GM12878 (cell line): ENCODE measurements around the gene TK1. TPM values are rescaled to one million over a fixed set of nuclear protein-coding genes. Genes with fewer than 3 reads are reported as not detected.

ENCODE experiments used
- ATAC-seq: fragments of 200-7000 bp; cut with Tn5 transposase; 3 replicates; pipeline ENCODE4 v1.9.1; 2020; ENCODE audit warnings: mild to moderate bottlenecking, moderate library complexity
- BruUV-seq: library from RNA; stranded (reverse); fragments of 400-500 nt; replicated peaks from 2 replicates; lab custom pipeline; 2021; lab: Mats Ljungman, UMichigan
- CTCF ChIA-PET: fragments of 300-600 bp; sonication (Branson Sonifier 250); formaldehyde crosslinking; extraction: SDS; loops from one replicate; lab custom pipeline; 2021; ENCODE audit warnings: inconsistent platforms; lab: Yijun Ruan, JAX
- POLR2A ChIA-PET: fragments of 350-600 bp; formaldehyde crosslinking; extraction: SDS; loops from one replicate; lab custom pipeline; 2021; ENCODE audit warnings: inconsistent platforms; lab: Charles Lee
- RAD21 ChIA-PET: fragments of 300-600 bp; sonication (Branson Sonifier 250); formaldehyde crosslinking; loops from one replicate; lab custom pipeline; 2023; ENCODE audit warnings: antibody characterized with exemption; ENCODE audit not compliant: unreplicated experiment; lab: Charles Lee
- SMC1A ChIA-PET: fragments of 300-600 bp; sonication (Branson Sonifier 250); formaldehyde crosslinking; loops from one replicate; lab custom pipeline; 2023; ENCODE audit not compliant: unreplicated experiment, uncharacterized antibody; lab: Charles Lee
- DNase-seq: peaks from one replicate; pipeline ENCODE4 v3.0.0-alpha.2; 2011; ENCODE audit warnings: low read depth, low spot score
- FAIRE-seq: peaks from 3 replicates; lab custom pipeline; 2011; peaks lifted over from hg19 to GRCh38; lab: Jason Lieb, UNC
- H2AFZ ChIP-seq: 2 replicates; pipeline ENCODE4 v1.6.0; 2011; ENCODE audit warnings: low read depth, low read length, control low read depth; ENCODE audit not compliant: control insufficient read depth
- H3K27ac ChIP-seq: 2 replicates; pipeline ENCODE4 v1.5.1; 2011; ENCODE audit warnings: control low read depth; ENCODE audit not compliant: control insufficient read depth, insufficient read depth
- H3K27me3 ChIP-seq, 2 experiments: replicated peaks in 1 of 2; 2 replicates each; pipeline versions ENCODE4 v1.6.0 to v1.6.1; 2011; ENCODE audit warnings: low read length in 1 of 2; ENCODE audit not compliant: control insufficient read depth in 2 of 2, insufficient read depth in 2 of 2
- H3K36me3 ChIP-seq, 2 experiments: 2 replicates each; pipeline ENCODE4 v1.5.1; 2011; ENCODE audit warnings: low read length in 1 of 2; ENCODE audit not compliant: control insufficient read depth in 2 of 2, insufficient read depth in 2 of 2
- H3K4me1 ChIP-seq: 2 replicates; pipeline ENCODE4 v1.6.1; 2011; ENCODE audit warnings: mild to moderate bottlenecking, low read length, moderate library complexity, mixed read lengths; ENCODE audit not compliant: control insufficient read depth, insufficient read depth
- H3K4me2 ChIP-seq: 2 replicates; pipeline ENCODE4 v1.6.0; 2011; ENCODE audit warnings: control low read depth; ENCODE audit not compliant: control insufficient read depth, insufficient read depth
- H3K4me3 ChIP-seq: fragments of 200-600 bp; sonication (generic); 2 replicates; pipeline ENCODE4 v1.5.1; 2016
- H3K79me2 ChIP-seq: 2 replicates; pipeline ENCODE4 v1.6.0; 2011; ENCODE audit warnings: low read length; ENCODE audit not compliant: control insufficient read depth, insufficient read depth
- H3K9ac ChIP-seq: 2 replicates; pipeline ENCODE4 v1.8.0; 2011; ENCODE audit warnings: low read length, control low read depth, mixed read lengths; ENCODE audit not compliant: control insufficient read depth, insufficient read depth
- H3K9me3 ChIP-seq: replicated peaks from 3 replicates; pipeline ENCODE4 v1.5.1; 2011; ENCODE audit warnings: mild to moderate bottlenecking, low read length; ENCODE audit not compliant: control insufficient read depth, insufficient read depth
- H4K20me1 ChIP-seq: 2 replicates; pipeline ENCODE4 v1.6.0; 2011; ENCODE audit not compliant: control insufficient read depth, insufficient read depth
- BHLHE40 ChIP-seq, 2 experiments: fragments of 450-650 bp in 1 of 2; IDR thresholded peaks; 2 replicates each; pipeline ENCODE4 v1.6.1; 2011 to 2017; ENCODE audit warnings: low read depth in 2 of 2, borderline replicate concordance in 1 of 2, improper control_type of control experiment in 1 of 2, low read length in 1 of 2, mild to moderate bottlenecking in 1 of 2
- EED ChIP-seq: sonication (generic); IDR thresholded peaks from 2 replicates; pipeline ENCODE4 v1.6.1; 2016; ENCODE audit warnings: antibody characterized with exemption, low read depth
- EGR1 ChIP-seq, 2 experiments: IDR thresholded peaks; 1 replicate in 1 of 2; 2 replicates in 1 of 2; pipeline ENCODE4 v1.6.1; 2011 to 2012; ENCODE audit warnings: low read depth in 2 of 2, low read length in 2 of 2, borderline replicate concordance in 1 of 2, mild to moderate bottlenecking in 1 of 2, moderate library complexity in 1 of 2
- IKZF2 ChIP-seq, 2 experiments: fragments of 450-650 bp; IDR thresholded peaks; 2 replicates each; pipeline ENCODE4 v1.6.1; 2017; ENCODE audit warnings: mild to moderate bottlenecking in 2 of 2, moderate library complexity in 2 of 2
- IRF5 ChIP-seq: fragments of 450-650 bp; IDR thresholded peaks from 2 replicates; pipeline ENCODE4 v1.6.1; 2017; ENCODE audit warnings: borderline replicate concordance
- POLR2AphosphoS2 ChIP-seq: IDR thresholded peaks from 2 replicates; pipeline ENCODE4 v1.6.1; 2011; ENCODE audit warnings: low read depth, mild to moderate bottlenecking, low read length, improper control_type of control experiment, moderate library complexity
- POLR2AphosphoS5 ChIP-seq: IDR thresholded peaks from 2 replicates; pipeline ENCODE4 v1.6.1; 2011; ENCODE audit warnings: mild to moderate bottlenecking, low read length, inconsistent platforms
- SUPT20H ChIP-seq: IDR thresholded peaks from 2 replicates; pipeline ENCODE4 v1.6.1; 2011; ENCODE audit warnings: low read depth, mild to moderate bottlenecking, low read length, moderate library complexity, borderline replicate concordance; ENCODE audit not compliant: control insufficient read depth
- ZNF384 ChIP-seq: IDR thresholded peaks from 2 replicates; pipeline ENCODE4 v1.6.1; 2012; ENCODE audit warnings: low read depth, mild to moderate bottlenecking, low read length, improper control_type of control experiment, borderline replicate concordance
- ZNF592 ChIP-seq: fragments of 450-650 bp; IDR thresholded peaks from 2 replicates; pipeline ENCODE4 v1.6.1; 2017; ENCODE audit warnings: mild to moderate bottlenecking, moderate library complexity
- WGBS: methylation state at CpG from one replicate; pipeline ENCODE4 v1.1.6; 2016; ENCODE audit warnings: low lambda C conversion rate; ENCODE audit not compliant: insufficient replicate concordance, insufficient coverage; ENCODE audit errors: missing lambda C conversion rate; 5-methylcytosine and 5-hydroxymethylcytosine counted together
- in situ Hi-C: fragments of 300-500 bp; cut with MboI; formaldehyde crosslinking; loops from 9 replicates; pipeline ENCODE4 v1.14.3; 2018; ENCODE audit warnings: mixed read lengths
- intact Hi-C: fragments of 100-400 bp; cut with micrococcal nuclease; formaldehyde crosslinking; loops from one replicate; pipeline ENCODE4 v1.14.2; 2022; ENCODE audit not compliant: unreplicated experiment
- polyA plus RNA-seq, 11 experiments: library from polyadenylated mRNA; depleted of rRNA in 4 of 11; unstranded in 6 of 11; stranded (reverse) in 5 of 11; fragments of >200 nt; fragmentation: Nextera tagmentation in 4 of 11; fragmentation: Illumina TruSeq in 1 of 11; extraction: Ambion mirVana in 4 of 11; extraction: Trizol in 1 of 11; gene quantifications; 1 replicate in 1 of 11; 2 replicates in 10 of 11; pipeline versions ENCODE4 v1.2.1 to v1.2.3, GENCODE V29; 2011 to 2016; ENCODE audit warnings: inconsistent platforms in 2 of 11, missing spikeins in 2 of 11, low read depth in 1 of 11
- total RNA-seq, 4 experiments: library from RNA; depleted of rRNA in 3 of 4; stranded (reverse); fragments of >200 nt in 3 of 4; fragmentation: Illumina TruSeq in 1 of 4; extraction: Trizol in 1 of 4; gene quantifications; 2 replicates each; pipeline versions ENCODE4 v1.2.1 to v1.2.3, GENCODE V29; 2013 to 2021
- TF ChIP-seq, protein P1 (sequence below): fragments of 450-650 bp; IDR thresholded peaks from 2 replicates; pipeline ENCODE4 v1.6.1; 2017; ENCODE audit warnings: mild to moderate bottlenecking, moderate library complexity

The TK1 gene
- total and polyA plus RNA-seq, 10 of the 15 experiments (the other 5 are each of a cell fraction or from before 2014, with no cell fraction given): 4.6 to 175 (median 77.9) TPM

- H3K4me3 ChIP-seq: peak overlapping the region; percentile 10; the same call in 1 of the 2 replicates
- ChIA-PET POLR2A (interaction anchor here (0.6 to 2.5 kb wide), 13 partner anchors 8 to 188 kb away, joined by 3 to 14 read pairs (median 4); partner anchors contain the start of genes TMC6 and TMC8), SMC1A (interaction anchor here (0.7 to 2.2 kb wide), 9 partner anchors 8 to 73 kb away, joined by 3 to 7 read pairs (median 4); no protein-coding TSS in a partner anchor), CTCF (interaction anchor here (1.0 to 2.3 kb wide), 8 partner anchors 9 to 103 kb away, joined by 3 to 11 read pairs (median 4); partner anchors contain the start of gene TMC8), RAD21 (interaction anchor here (0.7 to 1.6 kb wide), 6 partner anchors 22 to 40 kb away, joined by 3 to 6 read pairs (median 4); no protein-coding TSS in a partner anchor)
- H3K9me3 ChIP-seq: no peaks in the 10 kb centered on the region
- peak; percentile 82 for ATAC-seq
- BruUV-seq: TSS peak; percentile 73
- H3K4me2 ChIP-seq: peak overlapping the region; percentile 40
- peaks cover 70% of the 10 kb centered on the region for H3K4me1 ChIP-seq
- in situ Hi-C loops (no loop called here), intact Hi-C loops (no loop called here)
- peaks cover 2% of the 10 kb centered on the region for H3K79me2 ChIP-seq
- H3K27me3 ChIP-seq: no peaks in the 10 kb centered on the region
- no peaks in the 10 kb centered on the region for H3K36me3 ChIP-seq
- H3K27ac ChIP-seq: peak overlapping the region; percentile 96
- 6% methylated on average over 8 of the region's 8 CpGs for whole genome bisulfite sequencing
- DNase-seq: peak; percentile 85
- peak overlapping the region; percentile 77 for H3K9ac ChIP-seq
- FAIRE-seq: peak; percentile 94
- peak overlapping the region; percentile 31 for H2AFZ ChIP-seq
- no peaks in the 10 kb centered on the region for H4K20me1 ChIP-seq
- TF ChIP-seq, protein P1, sequence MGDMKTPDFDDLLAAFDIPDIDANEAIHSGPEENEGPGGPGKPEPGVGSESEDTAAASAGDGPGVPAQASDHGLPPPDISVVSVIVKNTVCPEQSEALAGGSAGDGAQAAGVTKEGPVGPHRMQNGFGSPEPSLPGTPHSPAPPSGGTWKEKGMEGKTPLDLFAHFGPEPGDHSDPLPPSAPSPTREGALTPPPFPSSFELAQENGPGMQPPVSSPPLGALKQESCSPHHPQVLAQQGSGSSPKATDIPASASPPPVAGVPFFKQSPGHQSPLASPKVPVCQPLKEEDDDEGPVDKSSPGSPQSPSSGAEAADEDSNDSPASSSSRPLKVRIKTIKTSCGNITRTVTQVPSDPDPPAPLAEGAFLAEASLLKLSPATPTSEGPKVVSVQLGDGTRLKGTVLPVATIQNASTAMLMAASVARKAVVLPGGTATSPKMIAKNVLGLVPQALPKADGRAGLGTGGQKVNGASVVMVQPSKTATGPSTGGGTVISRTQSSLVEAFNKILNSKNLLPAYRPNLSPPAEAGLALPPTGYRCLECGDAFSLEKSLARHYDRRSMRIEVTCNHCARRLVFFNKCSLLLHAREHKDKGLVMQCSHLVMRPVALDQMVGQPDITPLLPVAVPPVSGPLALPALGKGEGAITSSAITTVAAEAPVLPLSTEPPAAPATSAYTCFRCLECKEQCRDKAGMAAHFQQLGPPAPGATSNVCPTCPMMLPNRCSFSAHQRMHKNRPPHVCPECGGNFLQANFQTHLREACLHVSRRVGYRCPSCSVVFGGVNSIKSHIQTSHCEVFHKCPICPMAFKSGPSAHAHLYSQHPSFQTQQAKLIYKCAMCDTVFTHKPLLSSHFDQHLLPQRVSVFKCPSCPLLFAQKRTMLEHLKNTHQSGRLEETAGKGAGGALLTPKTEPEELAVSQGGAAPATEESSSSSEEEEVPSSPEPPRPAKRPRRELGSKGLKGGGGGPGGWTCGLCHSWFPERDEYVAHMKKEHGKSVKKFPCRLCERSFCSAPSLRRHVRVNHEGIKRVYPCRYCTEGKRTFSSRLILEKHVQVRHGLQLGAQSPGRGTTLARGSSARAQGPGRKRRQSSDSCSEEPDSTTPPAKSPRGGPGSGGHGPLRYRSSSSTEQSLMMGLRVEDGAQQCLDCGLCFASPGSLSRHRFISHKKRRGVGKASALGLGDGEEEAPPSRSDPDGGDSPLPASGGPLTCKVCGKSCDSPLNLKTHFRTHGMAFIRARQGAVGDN: peak; percentile 96
- TF ChIP-seq ZNF592 (0 out of 2 replicates have a peak, but pooled peaks have one; percentile 6), BHLHE40 (IDR thresholded peaks at IDR 0.05; ENCODE audit: borderline replicate concordance in 1 of 2, low read depth in 2 of 2, low read length in 1 of 2) (peak; percentile 64 to 66), SUPT20H (no peak), EGR1 (IDR thresholded peaks at IDR 0.05; ENCODE audit: borderline replicate concordance in 1 of 2, low read depth in 2 of 2, low read length in 2 of 2) (peak in 1 of 2 experiments; percentile 59; a peak in 1 of 3 replicates), ZNF384 (no peak), IRF5 (no peak), POLR2AphosphoS5 (no peak), IKZF2 (IDR thresholded peaks at IDR 0.05) (peak; percentile 78 to 83; a peak in 3 of 4 replicates), EED (peak; percentile 49), POLR2AphosphoS2 (no peak)
Measured at GRCh38 chr17:78147315-78147998, 39.4 kb downstream of the TK1 start.
